Adrenal gland (tissue), 12 donors: ENCODE measurements around the gene SOWAHD. TPM values are rescaled to one million over a fixed set of nuclear protein-coding genes. Genes with fewer than 3 reads are reported as not detected.

Source experiments
- DNase-seq, 7 donors: peaks; one replicate each; pipeline ENCODE4 v3.0.0-alpha.2; 2019 to 2020
- H3K27ac ChIP-seq, 5 donors: fragments of 200-600 bp; sonication (generic) in 4 of 5; 1 replicate in 3 of 5; 2 replicates in 2 of 5; pipeline versions ENCODE4 v1.5.1 to v1.8.0; 2016 to 2020; ENCODE audit warnings: mild to moderate bottlenecking in 1 of 5
- H3K27me3 ChIP-seq: fragments of 200-600 bp; 2 replicates; pipeline ENCODE4 v1.8.0; 2021
- H3K36me3 ChIP-seq, 2 donors: fragments of 200-600 bp; replicated peaks in 1 of 2; 1 replicate in 1 of 2; 2 replicates in 1 of 2; pipeline versions ENCODE4 v1.5.1 to v1.8.0; 2018 to 2022
- H3K4me1 ChIP-seq, 2 donors: fragments of 200-600 bp; replicated peaks in 1 of 2; 1 replicate in 1 of 2; 2 replicates in 1 of 2; pipeline versions ENCODE4 v1.5.1 to v1.8.0; 2018 to 2021
- H3K4me3 ChIP-seq, 4 donors: fragments of 200-600 bp; sonication (generic) in 3 of 4; one replicate each; pipeline ENCODE4 v1.5.1; 2016 to 2018
- H3K9me3 ChIP-seq, 3 donors: fragments of 200-600 bp; sonication (generic) in 1 of 3; replicated peaks in 1 of 3; 1 replicate in 2 of 3; 2 replicates in 1 of 3; pipeline versions ENCODE4 v1.5.1 to v1.8.0; 2016 to 2021
- POLR2A ChIP-seq, 2 donors: fragments of 450-650 bp; IDR thresholded peaks; one replicate each; pipeline ENCODE4 v1.6.1; 2017; ENCODE audit warnings: antibody characterized with exemption in 2 of 2, mild to moderate bottlenecking in 2 of 2, moderate library complexity in 1 of 2
- WGBS, 4 donors: extraction: QIAGEN DNeasy Blood & Tissue Kit in 2 of 4; methylation state at CpG; one replicate each; pipeline versions ENCODE4 v1.1.5 to v1.1.7; 2013 to 2017; 5-methylcytosine and 5-hydroxymethylcytosine counted together
- intact Hi-C, 2 donors: fragments of 100-400 bp; cut with DNase I; formaldehyde crosslinking; loops; one replicate each; pipeline versions ENCODE4 v1.14.1 to v1.15.0; 2022 to 2023
- polyA plus RNA-seq, 3 donors: library from polyadenylated mRNA; stranded (reverse); fragments of 200-250 nt in 2 of 3; fragments of 350-450 nt in 1 of 3; fragmentation: Illumina TruSeq in 1 of 3; extraction: RNeasy Lipid Tissue Mini Kit (QIAGEN cat#74804) in 1 of 3; gene quantifications; one replicate each; pipeline ENCODE4 v1.2.3, GENCODE V29; 2013 to 2014
- total RNA-seq, 9 donors: library from RNA; depleted of rRNA in 4 of 9; stranded (reverse); fragments of >200 nt in 4 of 9; fragments of 120-200 nt in 1 of 9; fragmentation: NEBNext Ultra II Directional in 1 of 9; extraction: Animal tissue kit (Norgen Biotek cat#: 25700) in 1 of 9; gene quantifications; one replicate each; pipeline versions ENCODE4 v1.1.0 to v1.2.4, GENCODE V29; 2013 to 2023
- TF ChIP-seq, protein P1 (sequence below), 6 experiments: fragments of 450-650 bp in 4 of 6; fragments of 200-600 bp in 2 of 6; sonication (generic) in 1 of 6; IDR thresholded peaks; 1 replicate in 5 of 6; 2 replicates in 1 of 6; pipeline versions ENCODE4 v1.5.1 to v1.8.0; 2016 to 2021; ENCODE audit warnings: antibody characterized with exemption in 6 of 6, mild to moderate bottlenecking in 2 of 6, moderate library complexity in 1 of 6
- donor health status: healthy with polysubstance abuse.
- donor health status: Bipolar disorder and iron deficiency.
- donor health status: DM: yes; HTN: yes; CAD: no.
- donor health status: DM: no; HTN: no; CAD: no.
- donor health status: DM: no; HTN: no; CAD: no.
- donor health status: DM: yes; HTN: yes; CAD: no.

SOWAHD gene
- total and polyA plus RNA-seq, 12 donors, result 0.13 to 5.9 (median 1.3) TPM; not detected in 1

DNA sequence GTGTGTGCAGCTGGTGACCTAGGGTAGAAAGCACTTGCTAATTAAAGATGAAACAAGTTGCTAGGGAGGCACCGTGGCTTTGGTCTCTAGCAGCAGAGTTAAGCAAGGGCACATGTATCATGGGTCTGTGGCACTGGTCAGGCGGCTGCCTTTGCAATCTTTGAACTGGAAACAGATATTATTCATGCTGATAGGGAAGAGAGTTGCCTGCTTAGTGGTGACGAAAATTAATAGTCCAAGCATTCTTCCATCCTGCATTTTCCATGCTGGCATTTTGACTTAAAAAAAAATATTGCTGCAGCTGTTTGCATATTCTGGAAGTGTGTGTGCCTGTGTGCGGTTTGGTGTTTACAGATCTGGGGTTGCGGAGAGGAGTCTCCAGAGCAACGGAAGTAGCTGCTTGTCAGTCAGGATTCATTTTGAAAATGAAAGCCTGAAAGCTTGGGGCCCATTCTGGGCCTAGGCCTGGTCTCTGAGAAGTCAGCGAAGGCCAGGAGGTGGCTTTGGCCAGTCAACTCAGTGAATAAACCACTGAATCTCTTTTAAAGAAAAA lies 2.3 kb upstream of the SOWAHD start:
- DNase-seq, result no peak
- Histone ChIP-seq H3K4me1 (no peaks in the 10 kb centered on the region), H3K36me3 (no peaks in the 10 kb centered on the region), H3K9me3 (no peaks in the 10 kb centered on the region), H3K4me3 (no peak overlapping the region), H3K27ac (peak overlapping the region in 2 of 5 donors; percentile 17 to 34), H3K27me3 (peaks cover 6% of the 10 kb centered on the region)
- TF ChIP-seq, protein P1, sequence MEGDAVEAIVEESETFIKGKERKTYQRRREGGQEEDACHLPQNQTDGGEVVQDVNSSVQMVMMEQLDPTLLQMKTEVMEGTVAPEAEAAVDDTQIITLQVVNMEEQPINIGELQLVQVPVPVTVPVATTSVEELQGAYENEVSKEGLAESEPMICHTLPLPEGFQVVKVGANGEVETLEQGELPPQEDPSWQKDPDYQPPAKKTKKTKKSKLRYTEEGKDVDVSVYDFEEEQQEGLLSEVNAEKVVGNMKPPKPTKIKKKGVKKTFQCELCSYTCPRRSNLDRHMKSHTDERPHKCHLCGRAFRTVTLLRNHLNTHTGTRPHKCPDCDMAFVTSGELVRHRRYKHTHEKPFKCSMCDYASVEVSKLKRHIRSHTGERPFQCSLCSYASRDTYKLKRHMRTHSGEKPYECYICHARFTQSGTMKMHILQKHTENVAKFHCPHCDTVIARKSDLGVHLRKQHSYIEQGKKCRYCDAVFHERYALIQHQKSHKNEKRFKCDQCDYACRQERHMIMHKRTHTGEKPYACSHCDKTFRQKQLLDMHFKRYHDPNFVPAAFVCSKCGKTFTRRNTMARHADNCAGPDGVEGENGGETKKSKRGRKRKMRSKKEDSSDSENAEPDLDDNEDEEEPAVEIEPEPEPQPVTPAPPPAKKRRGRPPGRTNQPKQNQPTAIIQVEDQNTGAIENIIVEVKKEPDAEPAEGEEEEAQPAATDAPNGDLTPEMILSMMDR (IDR thresholded peaks at IDR 0.05), result no peak
- TF ChIP-seq POLR2A (IDR thresholded peaks at IDR 0.05), result no peak
- intact Hi-C loops, result no loop called here
- 67 to 75% (median 68%) methylated on average over 7 of the region's 7 CpGs; no CpG with 5 or more reads in 1 of the 4 donors for WGBS, 4 donors

DNA sequence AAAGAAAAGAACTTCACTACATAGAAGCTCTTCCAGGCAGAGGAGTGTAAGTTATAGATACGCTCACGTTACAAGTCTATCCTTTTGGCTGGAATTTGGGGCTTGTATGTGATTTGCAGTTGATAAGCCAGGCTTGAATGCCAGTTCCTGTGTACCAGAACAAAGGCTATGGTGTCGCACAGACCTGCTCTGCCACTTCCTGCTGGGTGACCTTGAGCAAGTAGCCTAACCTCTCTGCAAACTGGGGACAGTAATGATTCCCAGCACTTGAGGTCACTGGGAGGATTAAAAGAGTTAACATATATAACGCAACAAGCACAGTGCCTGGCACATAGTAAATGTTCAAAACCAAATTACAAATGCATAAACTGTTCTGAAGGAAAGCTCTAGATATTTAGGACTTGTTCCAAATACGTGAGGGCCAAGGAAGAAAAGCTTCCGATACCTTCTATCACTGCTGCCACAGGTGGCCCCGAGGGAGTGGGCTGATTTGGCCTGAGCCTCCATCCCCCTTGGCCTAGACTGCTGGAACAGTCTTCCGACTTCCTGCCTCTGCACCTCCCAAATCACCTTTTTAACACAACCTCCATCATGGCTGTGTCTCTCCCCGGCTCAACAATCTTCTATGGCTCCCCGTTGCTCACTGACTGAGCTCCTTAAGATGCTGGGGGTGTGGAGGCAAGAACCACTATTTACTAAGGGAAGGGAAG lies 1.3 kb upstream of the SOWAHD start:
- no peaks in the 10 kb centered on the region for H3K36me3 ChIP-seq
- 75 to 90% (median 79%) methylated on average over 9 to 10 of the region's 10 CpGs for WGBS, 4 donors

DNA sequence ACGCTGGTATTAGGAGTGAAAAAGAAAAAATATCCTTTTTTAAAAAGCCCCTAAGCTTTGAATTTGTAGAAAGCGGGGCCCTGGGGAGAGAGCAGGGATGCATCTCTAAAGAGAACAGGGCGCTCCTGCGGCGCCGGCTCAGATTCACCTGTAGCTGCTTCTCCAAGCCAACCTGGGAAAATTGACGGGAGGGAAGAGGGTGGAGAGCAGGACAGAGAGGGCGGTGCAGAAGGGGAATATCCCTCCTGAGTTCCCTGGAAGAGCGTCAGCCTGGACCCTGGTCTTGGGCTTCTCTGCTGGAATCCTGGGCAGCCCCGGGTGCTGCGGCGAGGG lies 776 bp upstream of the SOWAHD start:
- Histone ChIP-seq H3K4me3 (peak overlapping the region in 1 of 4 donors; percentile 51), H3K4me1 (no peaks in the 10 kb centered on the region), H3K27ac (no peak overlapping the region), H3K36me3 (no peaks in the 10 kb centered on the region), H3K9me3 (no peaks in the 10 kb centered on the region), H3K27me3 (peaks cover 6% of the 10 kb centered on the region)
- no peak for DNase-seq
- TF ChIP-seq, protein P1 (IDR thresholded peaks at IDR 0.05), result no peak
- TF ChIP-seq POLR2A (IDR thresholded peaks at IDR 0.05), result no peak
- intact Hi-C loops, result no loop called here
- WGBS, 4 donors, result 51 to 100% (median 56%) methylated on average over 1 to 12 of the region's 12 CpGs

More for the DNA sequence above, 1.3 kb upstream of the SOWAHD start:
- no peaks in the 10 kb centered on the region for H3K4me1 ChIP-seq
- H3K9me3 ChIP-seq, result no peaks in the 10 kb centered on the region
- peaks cover 6% of the 10 kb centered on the region for H3K27me3 ChIP-seq
- intact Hi-C loops, result no loop called here
- H3K4me3 ChIP-seq, result no peak overlapping the region
- H3K27ac ChIP-seq, result peak overlapping the region in 1 of 5 donors; percentile 17
- DNase-seq, result no peak
- TF ChIP-seq, protein P1 (IDR thresholded peaks at IDR 0.05), result no peak
- no peak for TF ChIP-seq POLR2A (IDR thresholded peaks at IDR 0.05)

DNA sequence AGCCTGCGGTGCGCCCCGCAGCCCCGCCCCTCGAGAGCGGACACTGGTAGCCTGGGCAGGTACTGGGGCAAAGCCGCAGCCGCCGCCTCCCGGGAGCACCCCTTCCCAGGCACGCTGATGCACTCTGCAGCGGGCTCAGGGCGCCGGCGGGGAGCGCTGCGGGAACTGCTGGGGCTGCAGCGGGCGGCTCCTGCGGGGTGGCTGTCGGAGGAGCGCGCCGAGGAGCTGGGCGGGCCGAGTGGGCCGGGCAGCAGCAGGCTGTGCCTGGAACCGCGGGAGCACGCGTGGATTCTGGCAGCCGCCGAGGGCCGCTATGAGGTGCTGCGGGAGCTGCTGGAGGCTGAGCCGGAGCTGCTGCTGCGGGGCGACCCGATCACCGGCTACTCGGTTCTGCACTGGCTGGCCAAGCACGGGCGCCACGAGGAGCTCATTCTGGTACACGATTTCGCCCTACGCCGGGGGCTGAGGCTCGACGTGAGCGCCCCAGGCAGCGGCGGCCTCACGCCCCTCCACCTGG lies 401 bp downstream of the SOWAHD start:
- Histone ChIP-seq H3K27me3 (peaks cover 6% of the 10 kb centered on the region), H3K9me3 (no peaks in the 10 kb centered on the region), H3K4me1 (no peaks in the 10 kb centered on the region), H3K36me3 (no peaks in the 10 kb centered on the region), H3K4me3 (peak overlapping the region in 2 of 4 donors; percentile 26 to 51), H3K27ac (peak overlapping the region in 1 of 5 donors; percentile 22)
- peak in 4 of 7 donors; percentile 10 to 31 (median 27) for DNase-seq
- WGBS, 4 donors, result 1 to 23% methylated on average over 52 to 54 of the region's 54 CpGs; no CpG with 5 or more reads in 2 of the 4 donors
- intact Hi-C loops, result no loop called here
- no peak for TF ChIP-seq POLR2A (IDR thresholded peaks at IDR 0.05)
- TF ChIP-seq, protein P1 (IDR thresholded peaks at IDR 0.05), result no peak
